Natural killer cell (primary cell): ENCODE measurements around the gene MYO1C. TPM values are rescaled to one million over a fixed set of nuclear protein-coding genes. Genes with fewer than 3 reads are reported as not detected.
A peak's percentile ranks its signal among the peaks of the same experiment; 100 is the strongest.

Source experiments
- ATAC-seq, 3 donors: fragments of 150-1000 bp in 2 of 3; fragments of 200-7000 bp in 1 of 3; cut with Tn5 transposase; 1 replicate in 1 of 3; 2 replicates in 2 of 3; pipeline ENCODE4 v1.10.0; 2021; ENCODE audit warnings: mild to moderate bottlenecking in 2 of 3, moderate library complexity in 2 of 3
- DNase-seq, 2 donors: peaks; one replicate each; pipeline versions ENCODE4 v3.0.0 to v3.0.0-alpha.2; 2013 to 2021; ENCODE audit warnings: mixed read lengths in 1 of 2
- H3K27ac ChIP-seq: one replicate; pipeline ENCODE4 v1.5.1; 2013; ENCODE audit warnings: mild to moderate bottlenecking, low read length
- H3K27me3 ChIP-seq: one replicate; pipeline ENCODE4 v1.6.1; 2013; ENCODE audit warnings: low read length; ENCODE audit not compliant: control insufficient read depth, insufficient read depth
- H3K36me3 ChIP-seq: one replicate; pipeline ENCODE4 v1.6.1; 2013; ENCODE audit warnings: low read length; ENCODE audit not compliant: control insufficient read depth, insufficient read depth
- H3K4me1 ChIP-seq: one replicate; pipeline ENCODE4 v1.6.1; 2013; ENCODE audit warnings: low read length; ENCODE audit not compliant: control insufficient read depth, insufficient read depth
- H3K4me3 ChIP-seq: one replicate; pipeline ENCODE4 v1.5.1; 2013; ENCODE audit warnings: low read length
- H3K9me3 ChIP-seq: one replicate; pipeline ENCODE4 v1.6.1; 2013; ENCODE audit warnings: low read length; ENCODE audit not compliant: control insufficient read depth, insufficient read depth
- H3K27ac Mint-ChIP-seq, 2 donors: one replicate each; pipeline ENCODE4 v1.8.0; 2022; ENCODE audit warnings: mild to moderate bottlenecking in 2 of 2, mixed read lengths in 2 of 2, moderate library complexity in 1 of 2
- H3K27me3 Mint-ChIP-seq, 2 donors: one replicate each; pipeline ENCODE4 v1.8.0; 2022; ENCODE audit warnings: low read depth in 2 of 2, mixed read lengths in 2 of 2
- H3K36me3 Mint-ChIP-seq: one replicate; pipeline ENCODE4 v1.8.0; 2022; ENCODE audit warnings: mixed read lengths
- H3K4me1 Mint-ChIP-seq, 2 donors: one replicate each; pipeline ENCODE4 v1.8.0; 2022; ENCODE audit warnings: mixed read lengths in 2 of 2
- H3K4me3 Mint-ChIP-seq: one replicate; pipeline ENCODE4 v1.8.0; 2022; ENCODE audit warnings: mild to moderate bottlenecking, moderate library complexity, mixed read lengths
- H3K9me3 Mint-ChIP-seq, 2 donors: one replicate each; pipeline ENCODE4 v1.8.0; 2022; ENCODE audit warnings: mixed read lengths in 2 of 2
- CTCF ChIP-seq: fragments of 200-600 bp; IDR thresholded peaks from one replicate; pipeline ENCODE4 v1.8.0; 2022; ENCODE audit warnings: antibody characterized with exemption
- WGBS: methylation state at CpG from one replicate; pipeline ENCODE4 v1.1.7; 2013; ENCODE audit warnings: missing lambda C conversion rate; ENCODE audit not compliant: insufficient coverage; 5-methylcytosine and 5-hydroxymethylcytosine counted together
- intact Hi-C: fragments of 100-400 bp; cut with micrococcal nuclease; formaldehyde crosslinking; loops from one replicate; pipeline ENCODE4 v1.14.2; 2022
- total RNA-seq, 4 donors: library from RNA; stranded (reverse); fragments of 120-200 nt in 1 of 4; gene quantifications; one replicate each; pipeline versions ENCODE4 v1.2.3 to v1.2.4, GENCODE V29; 2013 to 2022

Gene MYO1C
- total RNA-seq, 3 donors from 2014 or later (not counting 1 experiment from before 2014, with no cell fraction given) = 4.0 to 39.6 (median 24.0) TPM

GRCh38 chr17:1462164-1463112 is 30.0 kb downstream of the MYO1C start:
- WGBS = 69% methylated on average over 29 of the region's 33 CpGs
- no peaks in the 10 kb centered on the region for H3K36me3 Mint-ChIP-seq
- Histone ChIP-seq H3K4me3 (no peak overlapping the region), H3K36me3 (no peaks in the 10 kb centered on the region), H3K27ac (no peak overlapping the region), H3K9me3 (no peaks in the 10 kb centered on the region), H3K4me1 (peaks cover 32% of the 10 kb centered on the region), H3K27me3 (peaks cover 31% of the 10 kb centered on the region)
- ATAC-seq (no peak), DNase-seq (peak in 1 of 2 donors; percentile 25)
- intact Hi-C loops = no loop called here
- H3K9me3 Mint-ChIP-seq = no peaks in the 10 kb centered on the region
- H3K4me3 Mint-ChIP-seq = peak overlapping the region; percentile 73
- TF ChIP-seq CTCF = no peak
- peak overlapping the region; percentile 72 to 82 for H3K27ac Mint-ChIP-seq
- peaks cover 21 to 39% of the 10 kb centered on the region in 2 donors for H3K27me3 Mint-ChIP-seq
- H3K4me1 Mint-ChIP-seq = peaks cover 18 to 22% of the 10 kb centered on the region in 2 donors

GRCh38 chr17:1461198-1461944 is 31.1 kb downstream of the MYO1C start:
- Histone ChIP-seq H3K36me3 (no peaks in the 10 kb centered on the region), H3K4me3 (no peak overlapping the region), H3K27me3 (peaks cover 32% of the 10 kb centered on the region), H3K9me3 (no peaks in the 10 kb centered on the region), H3K4me1 (peaks cover 39% of the 10 kb centered on the region), H3K27ac (no peak overlapping the region)
- Mint-ChIP-seq H3K9me3 (no peaks in the 10 kb centered on the region), H3K4me1 (peaks cover 21 to 22% of the 10 kb centered on the region in 2 donors), H3K27me3 (peaks cover 23 to 41% of the 10 kb centered on the region in 2 donors), H3K27ac (no peak overlapping the region), H3K4me3 (no peak overlapping the region), H3K36me3 (no peaks in the 10 kb centered on the region)
- no peak for ATAC-seq
- intact Hi-C loops = no loop called here
- DNase-seq = no peak
- no peak for TF ChIP-seq CTCF
- WGBS = 75% methylated on average over 18 of the region's 18 CpGs

- H3K27me3 ChIP-seq = peaks cover 32% of the 10 kb centered on the region
- Mint-ChIP-seq H3K27ac (no peak overlapping the region), H3K27me3 (peaks cover 19 to 41% of the 10 kb centered on the region in 2 donors), H3K36me3 (no peaks in the 10 kb centered on the region), H3K4me1 (peaks cover 22 to 23% of the 10 kb centered on the region in 2 donors), H3K9me3 (no peaks in the 10 kb centered on the region), H3K4me3 (no peak overlapping the region)
- ATAC-seq = no peak
- no peak for TF ChIP-seq CTCF
- DNase-seq = no peak
- no peaks in the 10 kb centered on the region for H3K36me3 ChIP-seq
- no peaks in the 10 kb centered on the region for H3K9me3 ChIP-seq
- 49% methylated on average over 6 of the region's 6 CpGs for WGBS
- H3K27ac ChIP-seq = no peak overlapping the region
- H3K4me3 ChIP-seq = no peak overlapping the region
- peaks cover 42% of the 10 kb centered on the region for H3K4me1 ChIP-seq
- intact Hi-C loops = no loop called here
These were observed 32.3 kb downstream of the MYO1C start for GRCh38 chr17:1460233-1460632.
